Measurements from ENCODE around the gene ODC1.
"Not testable (repeated sequence)": the region's sequence is repeated elsewhere in the genome, so short reads cannot be mapped to it uniquely, and the experiment has no call there.

Gene ODC1

DNA sequence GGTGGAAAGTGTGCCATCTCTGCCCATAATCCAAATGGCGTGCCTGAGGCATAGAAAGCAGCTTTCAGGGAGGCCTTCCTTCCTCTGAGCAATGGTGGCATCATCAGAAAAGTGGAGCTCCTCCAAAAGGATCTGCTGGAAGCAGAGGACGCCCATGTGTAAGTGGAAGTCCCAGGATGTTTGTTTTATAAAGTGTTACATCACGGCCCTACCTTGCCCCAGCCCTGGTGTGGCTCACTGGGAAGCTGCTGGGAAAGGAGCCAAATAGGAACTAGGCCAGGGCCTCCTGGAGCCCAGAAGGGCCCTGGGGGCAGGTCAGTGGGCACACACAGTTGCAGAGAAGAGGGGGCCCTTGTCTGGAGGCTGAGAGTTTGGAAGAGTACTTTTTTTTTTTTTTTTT, 4.2 kb upstream of the ODC1 start:
- no peak overlapping the region for H3K9ac ChIP-seq (ENCODE audit: low read length in 2 of 2)
- H3K36me3 ChIP-seq (ENCODE audit: control insufficient read depth in 2 of 2, insufficient read depth in 2 of 2, low read length in 2 of 2) = no peaks in the 10 kb centered on the region
- peak overlapping the region; percentile 58 for H3K27ac ChIP-seq (ENCODE audit: low read length)
- no peaks in the 10 kb centered on the region for H3K9me3 ChIP-seq (ENCODE audit: control insufficient read depth in 2 of 2, low read length in 2 of 2)
- no peak overlapping the region for H3K4me3 ChIP-seq (ENCODE audit: low read length in 2 of 2)
- no peaks in the 10 kb centered on the region for H3K27me3 ChIP-seq (ENCODE audit: control insufficient read depth in 1 of 2, insufficient read depth in 2 of 2, low read length in 2 of 2)
- peaks cover 39% of the 10 kb centered on the region for H3K4me1 ChIP-seq (ENCODE audit: control insufficient read depth, insufficient read depth, low read length)

DNA sequence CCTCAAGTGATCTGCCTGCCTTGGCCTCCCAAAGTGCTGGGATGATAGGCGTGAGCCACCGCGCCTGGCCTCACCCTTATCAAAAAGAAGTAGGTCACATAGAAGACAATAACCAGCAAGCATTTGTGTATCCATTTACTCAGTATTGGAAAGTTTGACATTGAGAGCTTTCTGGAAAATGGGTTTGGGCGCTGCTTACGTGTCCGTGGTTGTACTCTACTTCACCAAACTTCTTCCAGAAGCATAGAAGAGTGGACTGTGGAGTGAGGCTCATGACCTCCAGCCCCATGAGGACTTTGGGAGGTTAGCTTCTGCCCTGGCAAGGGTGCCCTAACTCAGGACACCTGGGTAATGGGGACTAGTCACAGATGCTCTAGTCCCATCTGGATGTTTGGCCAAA, 3.7 kb upstream of the ODC1 start:
- Histone ChIP-seq H3K36me3 (ENCODE audit: control insufficient read depth in 2 of 2, insufficient read depth in 2 of 2, low read length in 2 of 2) (no peaks in the 10 kb centered on the region), H3K4me1 (ENCODE audit: control insufficient read depth, insufficient read depth, low read length) (peaks cover 44% of the 10 kb centered on the region), H3K9ac (ENCODE audit: low read length in 2 of 2) (no peak overlapping the region), H3K27me3 (ENCODE audit: control insufficient read depth in 1 of 2, insufficient read depth in 2 of 2, low read length in 2 of 2) (no peaks in the 10 kb centered on the region), H3K4me3 (ENCODE audit: low read length in 2 of 2) (no peak overlapping the region), H3K27ac (ENCODE audit: low read length) (peak overlapping the region; percentile 58), H3K9me3 (ENCODE audit: control insufficient read depth in 2 of 2, low read length in 2 of 2) (no peaks in the 10 kb centered on the region)

DNA sequence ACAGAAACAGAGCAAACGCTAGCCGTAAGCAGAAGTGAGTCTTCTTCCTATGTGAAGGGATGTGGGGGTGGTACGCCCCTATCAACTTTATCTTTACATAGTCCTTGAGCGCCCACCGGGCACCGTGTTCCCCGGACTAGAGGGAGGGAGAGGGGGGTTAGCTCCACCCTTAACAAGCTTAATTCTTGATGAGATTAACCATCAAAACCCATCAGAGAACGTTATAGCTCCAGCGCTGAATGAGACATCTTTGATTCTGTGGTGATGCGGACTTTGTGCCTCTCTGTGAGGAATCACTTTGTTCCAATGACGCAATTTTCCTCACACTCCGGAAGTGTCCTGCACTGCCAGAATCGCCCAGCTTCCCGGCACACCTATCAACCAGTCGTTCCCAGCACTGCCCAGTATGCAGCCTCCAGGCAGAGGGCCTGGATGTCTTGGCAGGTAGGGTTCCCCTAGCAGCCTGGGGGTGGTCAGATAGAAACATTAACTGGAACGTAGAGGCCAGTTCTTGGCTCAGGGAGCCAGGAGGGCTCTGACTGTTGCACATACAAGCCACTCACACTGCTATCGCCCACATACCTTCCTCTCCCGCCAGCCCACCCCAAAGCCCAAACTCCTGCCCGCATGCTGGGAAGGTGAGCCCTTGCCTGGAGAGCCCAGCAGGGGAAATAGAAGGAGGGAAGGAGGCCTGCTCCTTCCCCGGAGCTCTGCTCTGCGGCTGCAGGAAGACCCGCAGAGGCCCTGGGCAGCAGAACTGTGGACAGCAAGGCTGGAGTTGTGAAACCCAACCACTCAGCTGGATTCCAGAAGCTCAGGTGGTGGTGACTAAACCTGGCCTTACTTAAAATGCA, 1.9 kb upstream of the ODC1 start:
- peak overlapping the region in 1 of 2 donors; percentile 85 for H3K4me3 ChIP-seq (ENCODE audit: low read length in 2 of 2)

DNA sequence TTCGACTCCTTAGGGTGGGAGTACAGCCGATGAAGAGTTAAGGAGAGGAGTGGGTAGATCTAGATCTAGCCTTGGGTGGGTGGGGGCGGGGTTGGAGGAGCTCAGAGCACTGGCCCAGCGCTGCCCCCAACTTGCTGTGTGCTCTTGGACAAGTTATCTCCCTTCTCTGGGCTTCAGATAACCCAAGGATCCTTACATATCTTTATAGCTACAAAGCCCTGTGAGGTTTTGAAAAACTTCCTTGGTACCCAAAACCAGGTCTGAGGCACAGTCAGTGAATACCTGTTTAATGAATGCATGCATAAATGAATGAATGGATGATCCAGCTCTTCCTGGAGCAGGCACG, 1.3 kb upstream of the ODC1 start:
- no peak overlapping the region for H3K27ac ChIP-seq (ENCODE audit: low read length)
- H3K4me1 ChIP-seq (ENCODE audit: control insufficient read depth, insufficient read depth, low read length) = peaks cover 44% of the 10 kb centered on the region
- H3K4me3 ChIP-seq (ENCODE audit: low read length in 2 of 2) = peak overlapping the region; percentile 76 to 85
- peak overlapping the region in 1 of 2 donors; percentile 91 for H3K9ac ChIP-seq (ENCODE audit: low read length in 2 of 2)
- H3K9me3 ChIP-seq (ENCODE audit: control insufficient read depth in 2 of 2, low read length in 2 of 2) = no peaks in the 10 kb centered on the region
- H3K27me3 ChIP-seq (ENCODE audit: control insufficient read depth in 1 of 2, insufficient read depth in 2 of 2, low read length in 2 of 2) = no peaks in the 10 kb centered on the region
- peaks cover under 1 to 5% of the 10 kb centered on the region in 2 donors for H3K36me3 ChIP-seq (ENCODE audit: control insufficient read depth in 2 of 2, insufficient read depth in 2 of 2, low read length in 2 of 2)

More for the DNA sequence above, 1.9 kb upstream of the ODC1 start:
- Histone ChIP-seq H3K4me1 (ENCODE audit: control insufficient read depth, insufficient read depth, low read length) (peaks cover 49% of the 10 kb centered on the region), H3K27me3 (ENCODE audit: control insufficient read depth in 1 of 2, insufficient read depth in 2 of 2, low read length in 2 of 2) (no peaks in the 10 kb centered on the region), H3K9ac (ENCODE audit: low read length in 2 of 2) (peak overlapping the region in 1 of 2 donors; percentile 21), H3K27ac (ENCODE audit: low read length) (no peak overlapping the region), H3K36me3 (ENCODE audit: control insufficient read depth in 2 of 2, insufficient read depth in 2 of 2, low read length in 2 of 2) (no peaks in the 10 kb centered on the region), H3K9me3 (ENCODE audit: control insufficient read depth in 2 of 2, low read length in 2 of 2) (no peaks in the 10 kb centered on the region)

DNA sequence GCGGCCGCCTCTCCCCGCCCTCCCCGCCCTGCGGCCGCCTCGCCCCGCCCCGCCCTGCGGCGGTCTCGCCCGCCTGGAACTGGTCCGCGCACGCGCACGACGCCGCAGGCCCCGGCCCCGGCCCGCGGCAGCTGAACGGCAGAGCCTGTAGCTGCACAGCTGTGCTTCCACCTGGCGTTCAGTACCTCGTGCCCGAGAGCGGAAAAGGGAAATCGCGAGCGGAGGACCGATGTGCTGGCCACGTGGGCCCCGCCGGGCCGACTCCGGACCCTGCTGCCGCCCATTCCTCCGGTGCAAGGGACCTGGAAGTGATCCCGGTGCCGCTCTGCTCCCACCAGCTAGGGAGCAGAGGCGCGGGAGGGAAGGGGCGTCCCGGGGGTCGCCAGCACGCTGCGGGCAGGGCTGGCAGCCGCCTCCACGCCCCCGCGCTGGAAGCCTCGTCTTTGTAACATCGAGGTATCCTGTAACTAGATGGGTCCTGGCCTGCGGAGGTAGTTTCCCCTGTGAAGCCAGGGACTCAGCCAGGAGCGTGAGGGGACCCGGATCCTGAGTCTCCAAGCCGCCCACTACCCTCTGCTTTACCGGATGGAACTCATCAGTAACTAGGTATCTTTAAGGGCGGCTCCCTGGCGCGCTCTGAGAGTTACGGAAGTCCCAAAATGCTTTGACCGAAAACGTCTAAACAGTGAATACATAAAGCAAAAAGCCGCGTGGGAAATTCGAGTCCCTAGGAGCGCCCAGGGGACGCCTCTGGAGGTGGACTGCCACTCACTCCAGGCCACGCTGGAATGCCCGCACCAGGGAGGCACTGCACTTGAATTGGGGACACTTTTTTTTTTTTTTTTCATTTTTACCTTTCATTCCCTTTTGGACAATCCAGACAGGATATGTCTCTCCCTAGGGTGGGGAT, 704 bp upstream of the ODC1 start:
- peak overlapping the region; percentile 76 to 85 for H3K4me3 ChIP-seq (ENCODE audit: low read length in 2 of 2)
- no peaks in the 10 kb centered on the region for H3K27me3 ChIP-seq (ENCODE audit: control insufficient read depth in 1 of 2, insufficient read depth in 2 of 2, low read length in 2 of 2)
- peaks cover 6 to 11% of the 10 kb centered on the region in 2 donors for H3K36me3 ChIP-seq (ENCODE audit: control insufficient read depth in 2 of 2, insufficient read depth in 2 of 2, low read length in 2 of 2)
- peaks cover 38% of the 10 kb centered on the region for H3K4me1 ChIP-seq (ENCODE audit: control insufficient read depth, insufficient read depth, low read length)
- H3K9me3 ChIP-seq (ENCODE audit: control insufficient read depth in 2 of 2, low read length in 2 of 2) = no peaks in the 10 kb centered on the region
- peak overlapping the region; percentile 83 for H3K27ac ChIP-seq (ENCODE audit: low read length)
- peak overlapping the region; percentile 90 to 91 for H3K9ac ChIP-seq (ENCODE audit: low read length in 2 of 2)

DNA sequence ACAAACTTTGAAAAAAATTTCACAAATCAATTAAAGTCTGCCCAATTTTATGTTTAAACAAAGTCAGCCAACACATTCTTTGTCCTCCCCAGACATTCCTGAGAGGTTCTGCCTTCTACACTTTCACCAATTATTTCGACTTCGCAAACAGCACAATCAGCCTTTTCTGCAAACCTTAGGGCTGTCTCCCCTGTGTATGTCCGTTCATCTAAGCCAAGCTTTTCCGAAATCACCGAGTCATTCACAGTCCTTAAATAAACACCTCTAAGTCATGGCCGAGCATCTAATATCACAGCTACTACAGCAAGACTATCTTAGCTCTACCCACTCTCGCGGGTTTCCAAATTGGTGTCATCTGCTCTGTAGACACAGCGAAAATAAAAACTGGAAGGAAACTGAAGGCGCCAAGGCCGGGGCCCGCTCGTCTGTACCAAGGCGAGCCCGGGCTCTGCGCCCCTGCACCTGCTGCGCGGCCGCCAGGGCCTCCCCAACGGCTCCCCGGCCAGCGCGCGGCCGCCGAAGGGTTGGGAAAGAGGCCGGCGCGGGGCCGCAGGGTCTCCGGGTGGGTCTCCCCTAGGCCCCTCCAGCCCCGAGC, 730 bp downstream of the ODC1 start:
- Histone ChIP-seq H3K36me3 (ENCODE audit: control insufficient read depth in 2 of 2, insufficient read depth in 2 of 2, low read length in 2 of 2) (peaks cover 19 to 25% of the 10 kb centered on the region in 2 donors), H3K27me3 (ENCODE audit: control insufficient read depth in 1 of 2, insufficient read depth in 2 of 2, low read length in 2 of 2) (no peaks in the 10 kb centered on the region), H3K4me1 (ENCODE audit: control insufficient read depth, insufficient read depth, low read length) (peaks cover 36% of the 10 kb centered on the region), H3K9ac (ENCODE audit: low read length in 2 of 2) (peak overlapping the region; percentile 65 to 71), H3K4me3 (ENCODE audit: low read length in 2 of 2) (peak overlapping the region; percentile 76 to 79), H3K27ac (ENCODE audit: low read length) (peak overlapping the region; percentile 78), H3K9me3 (ENCODE audit: control insufficient read depth in 2 of 2, low read length in 2 of 2) (no peaks in the 10 kb centered on the region)

DNA sequence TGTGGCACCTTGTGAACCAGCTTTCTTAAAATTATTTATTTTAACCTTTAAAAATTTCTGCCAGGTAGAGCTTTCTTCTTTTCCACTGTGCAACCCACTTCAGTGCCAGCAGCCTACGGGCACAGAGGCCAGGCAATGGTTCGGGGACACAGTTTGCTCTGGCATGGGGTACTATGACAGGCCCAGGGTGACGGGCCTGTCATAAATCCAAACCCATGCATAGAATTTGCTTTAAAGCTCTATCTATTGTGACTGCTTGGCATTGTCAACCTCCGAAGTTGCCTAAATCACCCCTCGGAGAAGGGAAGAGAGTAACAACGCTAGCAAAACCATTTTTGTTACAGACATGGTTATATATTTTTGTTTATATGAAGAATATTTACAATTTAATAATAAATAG, 1.5 kb downstream of the ODC1 start:
- peak overlapping the region; percentile 76 to 79 for H3K4me3 ChIP-seq (ENCODE audit: low read length in 2 of 2)
- H3K4me1 ChIP-seq (ENCODE audit: control insufficient read depth, insufficient read depth, low read length) = peaks cover 29% of the 10 kb centered on the region
- H3K9me3 ChIP-seq (ENCODE audit: control insufficient read depth in 2 of 2, low read length in 2 of 2) = no peaks in the 10 kb centered on the region
- no peak overlapping the region for H3K9ac ChIP-seq (ENCODE audit: low read length in 2 of 2)
- no peak overlapping the region for H3K27ac ChIP-seq (ENCODE audit: low read length)
- peaks cover 26 to 32% of the 10 kb centered on the region in 2 donors for H3K36me3 ChIP-seq (ENCODE audit: control insufficient read depth in 2 of 2, insufficient read depth in 2 of 2, low read length in 2 of 2)
- no peaks in the 10 kb centered on the region for H3K27me3 ChIP-seq (ENCODE audit: control insufficient read depth in 1 of 2, insufficient read depth in 2 of 2, low read length in 2 of 2)

DNA sequence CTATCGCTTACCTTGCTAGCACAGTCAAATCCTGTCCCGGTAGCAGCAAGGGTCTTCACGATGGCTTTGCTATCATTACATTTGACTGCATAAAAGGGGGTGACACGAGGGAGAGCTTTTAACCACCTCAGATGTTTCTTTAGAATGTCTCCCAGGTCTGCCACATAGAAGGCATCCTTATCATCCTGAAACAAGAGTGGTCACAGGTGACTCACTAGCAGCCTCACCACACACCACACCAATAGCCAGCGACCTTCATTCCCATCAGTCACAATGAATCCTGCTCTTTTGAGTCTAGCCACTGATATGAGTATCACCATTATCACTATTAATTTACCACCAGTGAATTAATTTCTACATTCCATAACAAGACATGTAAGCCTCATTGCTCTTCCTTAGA, 3.7 kb downstream of the ODC1 start:
- Histone ChIP-seq H3K9me3 (ENCODE audit: control insufficient read depth in 2 of 2, low read length in 2 of 2) (no peaks in the 10 kb centered on the region), H3K9ac (ENCODE audit: low read length in 2 of 2) (no peak overlapping the region), H3K4me1 (ENCODE audit: control insufficient read depth, insufficient read depth, low read length) (peaks cover 22% of the 10 kb centered on the region), H3K27me3 (ENCODE audit: control insufficient read depth in 1 of 2, insufficient read depth in 2 of 2, low read length in 2 of 2) (no peaks in the 10 kb centered on the region), H3K4me3 (ENCODE audit: low read length in 2 of 2) (no peak overlapping the region), H3K36me3 (ENCODE audit: control insufficient read depth in 2 of 2, insufficient read depth in 2 of 2, low read length in 2 of 2) (peaks cover 47 to 52% of the 10 kb centered on the region in 2 donors), H3K27ac (ENCODE audit: low read length) (no peak overlapping the region)

DNA sequence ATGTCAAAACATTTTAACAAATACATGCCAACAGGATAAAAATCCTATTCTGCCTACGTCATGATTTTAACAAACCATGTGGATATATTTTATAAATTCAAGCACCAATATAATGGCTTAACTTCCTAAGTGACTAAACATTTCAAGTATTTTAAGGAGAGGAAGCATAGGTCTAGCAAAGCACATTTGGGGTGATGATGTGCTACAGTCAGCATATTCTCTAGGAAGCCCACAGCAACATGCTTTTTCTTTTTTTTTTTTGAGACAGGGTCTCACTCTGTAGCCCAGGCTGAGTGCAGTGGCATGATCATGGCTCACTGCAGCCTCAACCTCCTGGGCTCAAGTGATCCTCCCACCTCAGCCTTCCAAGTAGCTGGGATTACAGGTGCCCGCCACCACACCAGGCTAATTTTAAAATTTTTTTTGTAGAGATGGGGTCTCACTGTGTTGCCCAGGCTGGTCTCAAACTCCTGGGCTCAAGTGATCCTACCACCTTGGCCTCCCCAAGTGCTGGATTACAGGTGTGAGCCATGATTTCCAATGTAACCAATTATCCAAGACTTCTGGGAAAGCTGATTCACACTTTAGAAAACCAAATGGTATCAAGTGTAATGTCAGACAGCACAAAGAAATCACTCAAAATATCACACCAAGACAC, 5.5 kb downstream of the ODC1 start:
- H3K4me3 ChIP-seq (ENCODE audit: low read length in 2 of 2); H3K27ac ChIP-seq (ENCODE audit: low read length); H3K27me3 ChIP-seq (ENCODE audit: control insufficient read depth in 1 of 2, insufficient read depth in 2 of 2, low read length in 2 of 2); H3K9me3 ChIP-seq (ENCODE audit: control insufficient read depth in 2 of 2, low read length in 2 of 2); H3K9ac ChIP-seq (ENCODE audit: low read length in 2 of 2): not testable (repeated sequence)
- peaks cover 20% of the 10 kb centered on the region for H3K4me1 ChIP-seq (ENCODE audit: control insufficient read depth, insufficient read depth, low read length)
- peaks cover 47 to 53% of the 10 kb centered on the region in 2 donors for H3K36me3 ChIP-seq (ENCODE audit: control insufficient read depth in 2 of 2, insufficient read depth in 2 of 2, low read length in 2 of 2)

DNA sequence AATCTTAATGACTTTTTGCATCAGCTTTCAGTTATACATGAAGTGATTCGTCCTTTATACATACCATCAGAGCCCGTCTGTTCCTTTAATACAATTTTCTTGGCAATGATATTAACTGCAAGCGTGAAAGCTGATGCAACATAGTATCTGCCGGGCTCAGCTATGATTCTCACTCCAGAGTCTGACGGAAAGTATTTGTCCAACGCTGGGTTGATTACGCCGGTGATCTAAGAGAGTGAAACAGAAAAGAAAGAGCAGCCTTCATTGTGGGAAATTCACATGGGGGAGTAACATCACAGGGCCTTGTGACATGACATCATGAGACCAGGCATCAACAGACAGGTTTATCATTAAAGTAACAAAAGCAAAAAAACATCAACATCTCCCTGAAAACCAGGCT, 6.2 kb downstream of the ODC1 start:
- Histone ChIP-seq H3K27me3 (ENCODE audit: control insufficient read depth in 1 of 2, insufficient read depth in 2 of 2, low read length in 2 of 2) (no peaks in the 10 kb centered on the region), H3K36me3 (ENCODE audit: control insufficient read depth in 2 of 2, insufficient read depth in 2 of 2, low read length in 2 of 2) (peaks cover 47 to 53% of the 10 kb centered on the region in 2 donors), H3K27ac (ENCODE audit: low read length) (no peak overlapping the region), H3K4me1 (ENCODE audit: control insufficient read depth, insufficient read depth, low read length) (peaks cover 14% of the 10 kb centered on the region), H3K9ac (ENCODE audit: low read length in 2 of 2) (no peak overlapping the region), H3K4me3 (ENCODE audit: low read length in 2 of 2) (no peak overlapping the region), H3K9me3 (ENCODE audit: control insufficient read depth in 2 of 2, low read length in 2 of 2) (no peaks in the 10 kb centered on the region)

Measured in stomach smooth muscle (tissue), 2 donors.